ENCODE results near the gene RIPK3.

DNA sequence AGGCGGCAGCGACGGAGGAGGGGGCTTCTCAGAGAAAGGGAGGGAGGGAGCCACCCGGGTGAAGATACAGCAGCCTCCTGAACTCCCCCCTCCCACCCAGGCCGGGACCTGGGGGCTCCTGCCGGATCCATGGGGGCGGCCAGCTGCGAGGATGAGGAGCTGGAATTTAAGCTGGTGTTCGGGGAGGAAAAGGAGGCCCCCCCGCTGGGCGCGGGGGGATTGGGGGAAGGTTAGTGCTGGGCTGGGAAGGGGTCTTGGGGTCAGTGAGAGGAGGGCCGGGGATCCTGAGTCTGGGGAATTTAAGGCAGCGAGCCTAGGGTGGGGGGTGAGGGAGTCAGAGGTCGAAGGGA is 28.4 kb upstream of the RIPK3 start:
- TF ChIP-seq, protein P1, sequence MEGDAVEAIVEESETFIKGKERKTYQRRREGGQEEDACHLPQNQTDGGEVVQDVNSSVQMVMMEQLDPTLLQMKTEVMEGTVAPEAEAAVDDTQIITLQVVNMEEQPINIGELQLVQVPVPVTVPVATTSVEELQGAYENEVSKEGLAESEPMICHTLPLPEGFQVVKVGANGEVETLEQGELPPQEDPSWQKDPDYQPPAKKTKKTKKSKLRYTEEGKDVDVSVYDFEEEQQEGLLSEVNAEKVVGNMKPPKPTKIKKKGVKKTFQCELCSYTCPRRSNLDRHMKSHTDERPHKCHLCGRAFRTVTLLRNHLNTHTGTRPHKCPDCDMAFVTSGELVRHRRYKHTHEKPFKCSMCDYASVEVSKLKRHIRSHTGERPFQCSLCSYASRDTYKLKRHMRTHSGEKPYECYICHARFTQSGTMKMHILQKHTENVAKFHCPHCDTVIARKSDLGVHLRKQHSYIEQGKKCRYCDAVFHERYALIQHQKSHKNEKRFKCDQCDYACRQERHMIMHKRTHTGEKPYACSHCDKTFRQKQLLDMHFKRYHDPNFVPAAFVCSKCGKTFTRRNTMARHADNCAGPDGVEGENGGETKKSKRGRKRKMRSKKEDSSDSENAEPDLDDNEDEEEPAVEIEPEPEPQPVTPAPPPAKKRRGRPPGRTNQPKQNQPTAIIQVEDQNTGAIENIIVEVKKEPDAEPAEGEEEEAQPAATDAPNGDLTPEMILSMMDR (conservative IDR thresholded peaks at IDR 0.05; ENCODE audit: low read length) = no peak
- no peak for TF ChIP-seq EZH2phosphoT487 (IDR thresholded peaks at IDR 0.05; ENCODE audit: borderline replicate concordance, low read depth, low read length)
